Retinal pigment epithelial cell (primary cell): ENCODE data around the gene GJD3.
"Not testable (repeated sequence)": the region's sequence is repeated elsewhere in the genome, so short reads cannot be mapped to it uniquely, and the experiment has no call there.

Experiments used
- DNase-seq: peaks from one replicate; pipeline ENCODE4 v3.0.0-alpha.2; 2010; ENCODE audit warnings: low read depth
- H3K4me3 ChIP-seq: 2 replicates; pipeline ENCODE4 v1.5.1; 2011; ENCODE audit warnings: mild to moderate bottlenecking, low read length, control low read depth, moderate library complexity
- CTCF ChIP-seq: conservative IDR thresholded peaks from 2 replicates; pipeline ENCODE4 v1.5.1; 2011; ENCODE audit warnings: low read depth, low read length, control low read depth, inconsistent platforms

GJD3 gene

GRCh38 chr17:40402668-40403067 is 38.1 kb upstream of the GJD3 start:
- TF ChIP-seq CTCF, result peak; percentile 1
- no peak overlapping the region for H3K4me3 ChIP-seq
- no peak for DNase-seq

- peak; percentile 56 for TF ChIP-seq CTCF
- no peak overlapping the region for H3K4me3 ChIP-seq
- no peak for DNase-seq
These were observed 34.6 kb upstream of the GJD3 start for GRCh38 chr17:40399185-40399584.

- not testable (repeated sequence) for DNase-seq, H3K4me3 ChIP-seq
These were observed 22.0 kb upstream of the GJD3 start for GRCh38 chr17:40386555-40386954.

GRCh38 chr17:40382251-40382650 is 17.7 kb upstream of the GJD3 start:
- no peak for TF ChIP-seq CTCF
- no peak overlapping the region for H3K4me3 ChIP-seq
- no peak for DNase-seq

- H3K4me3 ChIP-seq, result no peak overlapping the region
- TF ChIP-seq CTCF, result no peak
- DNase-seq, result no peak
These were observed 14.4 kb upstream of the GJD3 start for GRCh38 chr17:40378966-40379365.

- no peak for TF ChIP-seq CTCF
- no peak overlapping the region for H3K4me3 ChIP-seq
- no peak for DNase-seq
These were observed 13.3 kb upstream of the GJD3 start for GRCh38 chr17:40377832-40378231.

GRCh38 chr17:40376541-40376940 is 12.0 kb upstream of the GJD3 start:
- DNase-seq, H3K4me3 ChIP-seq: not testable (repeated sequence)

GRCh38 chr17:40375786-40376185 is 11.2 kb upstream of the GJD3 start:
- DNase-seq, H3K4me3 ChIP-seq: not testable (repeated sequence)

- H3K4me3 ChIP-seq, result no peak overlapping the region
- no peak for TF ChIP-seq CTCF
- DNase-seq, result no peak
These were observed 10.4 kb upstream of the GJD3 start for GRCh38 chr17:40374821-40375498.
